Left cardiac atrium (tissue), 4 donors: ENCODE data around the gene SUSD2. TPM values are rescaled to one million over a fixed set of nuclear protein-coding genes. Genes with fewer than 3 reads are reported as not detected.

ENCODE experiments used
- ATAC-seq, 2 donors: fragments of 200-7000 bp; cut with Tn5 transposase; one replicate each; pipeline ENCODE4 v1.9.1; 2020; ENCODE audit warnings: mild to moderate bottlenecking in 2 of 2, moderate library complexity in 2 of 2
- DNase-seq: peaks from one replicate; pipeline ENCODE4 v3.0.0-alpha.2; 2020
- intact Hi-C, 2 donors: fragments of 100-400 bp; cut with DNase I; formaldehyde crosslinking; loops; one replicate each; pipeline versions ENCODE4 v1.14.1 to v1.15.1; 2022 to 2023
- total RNA-seq, 2 donors: library from RNA; stranded (reverse); fragmentation: NEBNext Ultra II Directional; extraction: Animal tissue kit (Norgen Biotek cat#: 25700); gene quantifications; one replicate each; pipeline ENCODE4 v1.2.1, GENCODE V29; 2021
- donor health status: DM: no; HTN: yes; CAD: no.
- donor health status: DM: no; HTN: yes; CAD: no; lungs with severe emphysema.
- donor health status: DM: yes; HTN: yes; CAD: no.
- donor health status: Dilated cardiomyopathy.

The SUSD2 gene
- total RNA-seq, 2 donors from 2014 or later: 7.5 to 7.7 TPM

GRCh38 chr22:24184057-24184798 lies 2.9 kb downstream of the SUSD2 start:
- DNase-seq: no peak
- intact Hi-C loops: loop anchor here in 1 of 2 donors (10.0 kb wide), 1 partner anchor 199 kb away; the partner anchor contains the start of gene GSTT2
- no peak for ATAC-seq

- ATAC-seq (no peak), DNase-seq (no peak)
- intact Hi-C loops: loop anchor here in 1 of 2 donors (10.0 kb wide), 1 partner anchor 200 kb away; the partner anchor contains the start of gene GSTT2
Measured at GRCh38 chr22:24185001-24185500, 3.8 kb downstream of the SUSD2 start.

DNA sequence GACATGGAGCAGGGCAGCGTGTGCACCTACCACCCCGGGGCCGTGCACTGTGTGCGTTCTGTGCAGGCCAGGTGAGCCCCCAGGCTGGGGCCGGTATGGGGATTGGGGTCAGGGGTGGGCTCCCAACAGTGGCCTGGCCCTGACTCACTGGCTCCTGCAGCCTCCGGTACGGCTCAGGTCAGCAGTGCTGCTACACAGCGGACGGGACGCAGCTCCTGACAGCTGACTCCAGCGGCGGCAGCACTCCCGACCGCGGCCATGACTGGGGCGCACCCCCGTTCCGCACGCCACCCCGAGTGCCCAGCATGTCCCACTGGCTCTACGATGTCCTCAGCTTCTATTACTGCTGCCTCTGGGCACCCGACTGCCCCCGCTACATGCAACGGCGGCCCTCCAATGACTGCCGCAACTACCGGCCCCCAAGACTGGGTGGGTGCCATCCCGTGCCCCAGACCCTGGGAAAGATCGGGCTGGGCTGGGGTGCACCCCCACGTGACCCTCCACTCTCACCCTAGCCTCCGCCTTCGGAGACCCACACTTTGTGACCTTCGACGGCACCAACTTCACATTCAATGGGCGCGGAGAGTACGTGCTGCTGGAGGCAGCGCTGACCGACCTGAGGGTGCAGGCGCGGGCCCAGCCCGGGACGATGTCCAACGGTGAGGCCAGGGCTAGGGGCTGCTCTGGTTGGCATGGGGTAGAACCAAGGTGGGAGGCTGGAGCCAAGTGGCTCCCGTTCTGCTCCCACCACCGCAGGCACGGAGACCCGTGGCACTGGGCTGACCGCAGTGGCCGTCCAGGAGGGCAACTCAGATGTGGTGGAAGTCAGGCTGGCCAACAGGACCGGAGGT lies 4.4 kb downstream of the SUSD2 start:
- ATAC-seq (no peak), DNase-seq (no peak)
- intact Hi-C loops: loop anchor here in 1 of 2 donors (10.0 kb wide), 1 partner anchor 201 kb away; the partner anchor contains the start of gene GSTT2

DNA sequence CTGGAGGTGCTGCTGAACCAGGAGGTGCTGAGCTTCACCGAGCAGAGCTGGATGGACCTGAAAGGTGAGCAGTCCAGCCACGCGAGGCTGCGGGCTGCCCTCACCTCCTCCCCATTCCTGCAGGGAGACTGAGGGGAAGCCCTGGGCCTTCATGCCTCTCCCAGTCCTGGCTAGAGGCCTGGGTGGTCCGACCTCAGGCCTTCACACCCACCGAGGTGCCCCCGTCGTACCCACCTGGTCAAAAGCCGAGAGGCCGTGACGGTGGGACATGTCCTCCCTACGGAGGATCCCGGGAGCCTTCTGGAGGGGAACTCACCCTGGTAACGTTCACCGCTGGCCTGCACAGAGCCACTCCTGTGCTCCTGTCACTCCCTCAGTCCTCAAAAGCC lies 5.1 kb downstream of the SUSD2 start:
- DNase-seq (no peak), ATAC-seq (no peak)
- intact Hi-C loops: loop anchor here in 1 of 2 donors (10.0 kb wide), 1 partner anchor 202 kb away; the partner anchor contains the start of gene GSTT2

DNA sequence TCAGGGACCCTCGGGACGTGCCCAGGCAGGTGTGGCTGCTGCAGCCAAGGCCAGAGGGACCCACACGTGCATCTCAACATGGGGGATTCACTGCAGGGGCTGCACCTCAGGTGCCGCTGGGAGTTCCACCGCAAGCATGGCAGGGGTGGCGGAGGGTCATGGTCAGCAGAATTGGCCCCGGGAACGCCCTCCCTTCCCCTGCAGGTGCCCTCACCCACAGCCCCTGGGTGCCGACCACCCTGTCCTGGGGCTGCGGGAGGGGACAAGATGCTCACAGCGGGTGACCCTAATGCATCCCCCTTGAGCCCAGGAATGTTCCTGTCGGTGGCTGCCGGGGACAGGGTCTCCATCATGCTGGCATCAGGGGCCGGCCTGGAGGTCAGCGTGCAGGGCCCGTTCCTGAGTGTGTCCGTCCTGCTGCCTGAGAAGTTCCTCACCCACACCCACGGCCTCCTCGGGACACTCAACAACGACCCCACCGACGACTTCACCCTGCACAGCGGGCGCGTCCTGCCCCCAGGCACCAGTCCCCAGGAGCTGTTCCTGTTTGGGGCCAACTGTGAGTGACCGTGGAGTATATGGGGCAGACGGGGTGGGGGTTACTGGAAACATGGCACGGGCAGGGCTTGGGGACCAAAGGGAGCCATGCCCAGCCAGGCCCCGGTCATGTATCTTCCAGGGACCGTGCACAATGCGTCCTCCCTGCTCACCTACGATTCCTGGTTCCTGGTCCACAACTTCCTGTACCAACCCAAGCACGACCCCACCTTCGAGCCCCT lies 5.8 kb downstream of the SUSD2 start:
- intact Hi-C loops: loop anchor here in 1 of 2 donors (10.0 kb wide), 1 partner anchor 202 kb away; the partner anchor contains the start of gene GSTT2
- no peak for ATAC-seq
- peak; percentile 20 for DNase-seq

DNA sequence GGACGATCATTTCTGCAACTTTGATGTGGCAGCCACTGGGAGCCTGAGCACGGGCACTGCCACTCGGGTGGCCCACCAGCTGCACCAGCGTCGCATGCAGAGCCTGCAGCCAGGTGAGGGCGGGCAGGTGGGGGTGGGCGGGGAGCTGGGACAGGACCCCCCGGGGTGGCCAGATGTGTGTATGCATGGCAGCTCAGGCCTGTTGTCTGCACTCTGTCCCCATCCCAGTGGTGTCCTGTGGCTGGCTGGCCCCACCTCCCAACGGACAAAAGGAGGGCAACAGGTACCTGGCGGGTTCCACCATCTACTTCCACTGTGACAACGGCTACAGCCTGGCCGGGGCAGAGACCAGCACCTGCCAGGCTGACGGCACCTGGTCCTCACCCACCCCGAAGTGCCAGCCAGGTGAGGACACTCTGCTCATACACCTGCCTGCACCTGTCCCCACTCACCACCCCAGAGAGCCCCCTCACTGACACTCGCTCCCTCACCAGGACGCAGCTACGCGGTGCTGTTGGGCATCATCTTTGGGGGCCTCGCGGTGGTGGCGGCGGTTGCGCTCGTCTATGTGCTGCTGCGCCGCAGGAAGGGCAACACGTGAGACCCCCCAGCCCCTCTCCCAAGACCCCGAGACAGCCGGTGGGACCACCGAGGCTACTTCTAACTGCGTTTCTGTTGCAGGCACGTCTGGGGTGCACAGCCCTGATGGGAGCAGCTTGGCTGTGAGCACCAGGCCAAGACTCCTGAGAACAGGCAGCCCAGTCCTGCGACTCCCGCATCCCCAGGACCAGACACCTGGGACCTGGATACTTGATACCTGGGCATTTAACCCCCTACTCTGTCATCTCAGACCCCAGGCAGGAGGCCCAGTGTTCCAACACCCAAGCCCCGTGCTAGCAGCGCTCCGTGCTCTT lies 6.7 kb downstream of the SUSD2 start:
- no peak for DNase-seq
- intact Hi-C loops: loop anchor here in 1 of 2 donors (2.0 to 10.0 kb wide), 2 partner anchors 59 to 203 kb away; partner anchors contain the start of gene GSTT2

DNA sequence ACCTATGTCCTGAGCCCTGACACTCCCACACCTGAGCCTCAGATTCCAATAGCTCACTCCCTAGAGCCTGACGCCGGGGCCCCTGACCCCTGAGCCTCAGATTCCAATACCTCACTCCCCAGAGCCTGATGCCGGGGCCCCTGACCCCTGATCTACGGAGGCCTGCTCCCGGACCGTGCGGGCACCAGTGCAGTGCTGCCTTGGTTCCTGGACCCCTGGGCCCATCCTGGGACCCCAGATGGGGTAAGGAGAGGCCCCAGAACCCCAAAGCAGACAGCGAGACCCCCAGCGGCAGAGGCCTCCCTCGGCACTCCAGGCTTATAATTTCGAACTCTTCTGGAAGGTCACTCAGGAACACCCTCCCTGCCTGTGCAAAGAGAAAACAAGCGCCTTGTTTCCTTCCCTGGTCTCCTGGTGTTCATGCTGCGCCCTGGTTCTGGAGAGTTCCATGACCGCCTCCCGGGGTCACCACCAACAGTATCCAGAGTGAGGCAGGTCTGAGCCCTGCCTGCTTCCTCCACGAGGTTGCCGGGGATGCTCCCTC lies 7.5 kb downstream of the SUSD2 start:
- DNase-seq (no peak), ATAC-seq (no peak)
- intact Hi-C loops: loop anchor here in 1 of 2 donors (2.0 to 10.0 kb wide), 2 partner anchors 58 to 204 kb away; partner anchors contain the start of gene GSTT2

More for the DNA sequence above, 6.7 kb downstream of the SUSD2 start:
- no peak for ATAC-seq

GRCh38 chr22:24189249-24190158 lies 8.2 kb downstream of the SUSD2 start:
- DNase-seq: peak; percentile 81
- ATAC-seq: peak; percentile 92 to 93
- intact Hi-C loops: loop anchor here in 1 of 2 donors (2.0 to 10.0 kb wide), 2 partner anchors 57 to 205 kb away; partner anchors contain the start of gene GSTT2

GRCh38 chr22:24190159-24190540 lies 8.9 kb downstream of the SUSD2 start:
- intact Hi-C loops: no loop called here
- no peak for DNase-seq

GRCh38 chr22:24190596-24191208 lies 9.4 kb downstream of the SUSD2 start:
- intact Hi-C loops: no loop called here
- no peak for ATAC-seq
- DNase-seq: no peak

More at GRCh38 chr22:24190159-24190540, 8.9 kb downstream of the SUSD2 start:
- peak; percentile 3 for ATAC-seq

DNA sequence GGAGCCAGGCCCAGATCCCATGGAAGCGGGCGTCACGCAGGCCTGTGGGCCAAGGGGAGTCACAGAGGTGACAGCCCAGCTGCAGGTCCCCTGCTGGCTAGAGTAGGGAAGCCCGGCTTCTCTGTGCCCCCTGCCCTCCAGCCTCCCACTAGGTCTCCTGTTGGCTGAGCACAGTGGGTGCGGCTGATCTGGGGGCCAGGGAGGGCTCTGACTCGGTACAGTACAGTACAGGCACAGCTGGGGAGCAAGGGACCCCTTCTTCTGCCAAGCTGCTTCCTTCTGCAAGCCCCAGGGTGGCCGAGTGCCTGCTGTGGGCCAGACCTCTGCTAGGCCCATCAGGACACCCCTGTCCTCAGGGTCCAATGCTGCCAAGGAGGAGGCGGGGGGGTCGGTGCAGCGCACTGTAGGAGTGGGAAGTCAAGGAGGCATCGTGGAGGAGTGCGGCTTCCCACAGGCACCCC lies 10.1 kb downstream of the SUSD2 start:
- intact Hi-C loops: no loop called here
- ATAC-seq (no peak), DNase-seq (no peak)

DNA sequence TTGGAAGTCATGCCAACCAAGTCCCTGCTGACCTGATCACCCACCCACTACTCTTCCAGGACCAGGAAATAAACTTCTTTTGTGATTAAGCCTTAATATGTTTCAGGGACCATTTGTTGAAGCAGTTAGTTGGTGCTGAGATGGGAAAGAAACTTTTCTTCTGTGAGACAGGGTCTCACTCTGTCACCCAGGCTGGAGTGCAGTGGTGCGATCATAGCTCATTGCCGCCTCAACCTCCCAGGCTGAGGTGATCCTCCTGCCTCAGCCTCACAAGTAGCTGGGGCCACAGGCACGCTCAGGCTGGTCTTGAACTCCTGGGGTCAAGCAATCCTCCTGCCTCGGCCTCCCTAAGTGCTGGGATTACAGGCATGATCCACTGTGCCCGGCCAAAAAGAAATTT lies 10.6 kb downstream of the SUSD2 start:
- DNase-seq (no peak), ATAC-seq (no peak)
- intact Hi-C loops: no loop called here

DNA sequence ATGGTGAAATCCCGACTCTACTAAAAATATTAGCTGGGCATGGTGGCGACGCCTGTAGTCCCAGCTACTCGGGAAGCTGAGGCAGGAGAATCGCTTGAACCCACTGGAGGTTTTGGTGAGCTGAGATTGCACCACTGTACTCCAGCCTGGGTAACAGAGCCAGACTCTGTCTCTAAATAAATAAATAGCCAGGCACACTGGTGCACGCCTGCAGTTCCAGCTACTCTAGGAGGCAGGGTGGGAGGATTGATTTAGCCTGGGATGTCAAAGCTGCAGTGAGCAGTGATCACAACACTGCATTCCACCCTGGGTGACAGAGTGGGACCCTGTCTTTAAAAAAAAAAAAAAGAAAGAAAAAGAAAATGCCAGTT lies 17.4 kb downstream of the SUSD2 start:
- ATAC-seq: peak in 1 of 2 donors; percentile 40

GRCh38 chr22:24200619-24201212 lies 19.4 kb downstream of the SUSD2 start:
- intact Hi-C loops: no loop called here
- ATAC-seq: no peak
- no peak for DNase-seq

More for the DNA sequence above, 17.4 kb downstream of the SUSD2 start:
- DNase-seq: no peak
- intact Hi-C loops: no loop called here
